T-helper 17 cell (primary cell): ENCODE measurements around the gene KIF6. TPM values are rescaled to one million over a fixed set of nuclear protein-coding genes. Genes with fewer than 3 reads are reported as not detected.
"Not testable (repeated sequence)": the region's sequence is repeated elsewhere in the genome, so short reads cannot be mapped to it uniquely, and the experiment has no call there.

Source experiments
- ATAC-seq: fragments of 150-1000 bp; cut with Tn5 transposase; 2 replicates; pipeline ENCODE4 v1.10.0; 2021; ENCODE audit warnings: mild to moderate bottlenecking, moderate library complexity
- DNase-seq, 3 donors: peaks; one replicate each; pipeline versions ENCODE4 v3.0.0 to v3.0.0-alpha.2; 2020 to 2021
- H3K9me3 ChIP-seq: one replicate; pipeline ENCODE4 v1.7.0; 2013; ENCODE audit warnings: low read length, mild to moderate bottlenecking; ENCODE audit not compliant: control insufficient read depth, poor library complexity, severe bottlenecking
- H3K27ac Mint-ChIP-seq: one replicate; pipeline ENCODE4 v1.8.0; 2022; ENCODE audit warnings: mild to moderate bottlenecking, moderate library complexity, mixed read lengths
- H3K27me3 Mint-ChIP-seq: one replicate; pipeline ENCODE4 v1.8.0; 2022; ENCODE audit warnings: mixed read lengths
- H3K36me3 Mint-ChIP-seq: one replicate; pipeline ENCODE4 v1.8.0; 2022; ENCODE audit warnings: low read depth, mixed read lengths
- H3K4me1 Mint-ChIP-seq: one replicate; pipeline ENCODE4 v1.8.0; 2022; ENCODE audit warnings: mild to moderate bottlenecking, mixed read lengths
- H3K4me3 Mint-ChIP-seq: one replicate; pipeline ENCODE4 v1.8.0; 2022; ENCODE audit warnings: mild to moderate bottlenecking, moderate library complexity, mixed read lengths
- total RNA-seq, 4 donors: library from RNA in 2 of 4; stranded (reverse) in 2 of 4; gene quantifications; one replicate each; pipeline ENCODE4 v1.2.3 and lab custom pipeline; 2022 to 2026

KIF6 gene
- total RNA-seq, 2 donors from 2014 or later: 0.40 TPM; not detected in 1

DNA sequence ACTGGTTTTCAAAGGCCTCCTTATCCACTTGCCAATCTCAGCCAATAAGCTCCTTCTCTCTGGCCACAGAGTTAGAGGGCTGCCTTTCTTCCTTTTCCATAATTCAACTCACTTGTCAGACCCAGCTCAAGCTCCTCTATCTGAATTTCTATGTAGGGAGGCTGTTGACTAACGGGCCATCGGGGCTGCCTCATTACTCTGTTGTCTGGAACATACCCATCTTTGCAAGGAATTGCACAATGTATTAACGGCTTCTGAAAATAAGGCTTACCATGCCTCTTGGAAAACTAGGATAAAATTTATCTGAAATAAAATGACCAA, 28.5 kb upstream of the KIF6 start:
- no peak for DNase-seq
- Mint-ChIP-seq H3K4me3 (no peak overlapping the region), H3K4me1 (no peaks in the 10 kb centered on the region), H3K27me3 (peaks cover 13% of the 10 kb centered on the region), H3K27ac (no peak overlapping the region), H3K36me3 (no peaks in the 10 kb centered on the region)
- no peak for ATAC-seq
- no peaks in the 10 kb centered on the region for H3K9me3 ChIP-seq

GRCh38 chr6:39752835-39753724, 27.9 kb upstream of the KIF6 start:
- H3K27ac Mint-ChIP-seq: no peak overlapping the region
- no peaks in the 10 kb centered on the region for H3K36me3 Mint-ChIP-seq
- peaks cover 13% of the 10 kb centered on the region for H3K27me3 Mint-ChIP-seq
- H3K4me3 Mint-ChIP-seq: no peak overlapping the region
- no peaks in the 10 kb centered on the region for H3K9me3 ChIP-seq
- DNase-seq (no peak), ATAC-seq (no peak)
- H3K4me1 Mint-ChIP-seq: no peaks in the 10 kb centered on the region

GRCh38 chr6:39746795-39747194, 21.6 kb upstream of the KIF6 start:
- no peak overlapping the region for H3K4me3 Mint-ChIP-seq
- no peaks in the 10 kb centered on the region for H3K36me3 Mint-ChIP-seq
- H3K27me3 Mint-ChIP-seq: peaks cover 9% of the 10 kb centered on the region
- H3K9me3 ChIP-seq: no peaks in the 10 kb centered on the region
- no peak for ATAC-seq
- no peak overlapping the region for H3K27ac Mint-ChIP-seq
- DNase-seq: no peak
- H3K4me1 Mint-ChIP-seq: no peaks in the 10 kb centered on the region

DNA sequence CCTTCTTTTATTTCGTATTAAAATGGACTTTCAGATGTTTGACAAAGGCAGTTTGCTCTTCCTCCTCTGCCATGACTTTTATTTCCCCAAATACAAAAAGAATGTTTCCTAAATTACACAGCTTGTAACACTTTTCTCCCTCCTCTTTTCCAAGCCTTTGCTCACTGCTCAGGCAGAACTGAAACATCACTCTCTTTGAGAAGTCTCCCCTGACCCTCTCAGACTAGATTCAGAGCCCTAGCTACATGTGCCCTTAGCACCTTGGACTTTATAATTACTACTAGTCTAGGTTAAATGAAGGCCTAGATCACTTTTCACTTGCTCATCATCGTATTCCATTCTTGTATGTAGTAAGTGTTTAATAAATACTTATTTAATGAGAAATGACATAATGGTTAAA, 8.5 kb upstream of the KIF6 start:
- no peak overlapping the region for H3K27ac Mint-ChIP-seq

DNA sequence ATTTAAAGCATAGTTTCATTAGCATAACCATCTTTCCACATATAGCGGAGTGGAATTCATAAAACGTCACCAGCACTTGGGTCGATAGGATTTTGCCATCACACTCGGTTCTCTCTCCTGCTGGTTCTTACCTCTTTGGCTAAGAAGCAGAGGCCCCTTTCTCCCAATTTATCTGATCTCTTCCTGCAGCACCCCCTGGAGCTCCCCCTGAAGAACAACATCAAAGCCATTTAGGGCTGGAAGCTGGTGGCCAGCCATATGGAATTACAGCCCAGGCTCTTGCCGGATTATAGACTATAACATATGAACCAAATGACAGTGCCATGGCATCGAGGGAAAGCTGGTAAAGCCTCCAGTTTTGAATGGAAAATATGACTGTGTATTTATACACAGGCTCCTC, 6.4 kb upstream of the KIF6 start:
- Mint-ChIP-seq H3K36me3 (no peaks in the 10 kb centered on the region), H3K4me3 (no peak overlapping the region), H3K27ac (no peak overlapping the region), H3K4me1 (no peaks in the 10 kb centered on the region), H3K27me3 (peaks cover 28% of the 10 kb centered on the region)
- DNase-seq (no peak), ATAC-seq (no peak)
- no peaks in the 10 kb centered on the region for H3K9me3 ChIP-seq

More for the DNA sequence above, 8.5 kb upstream of the KIF6 start:
- H3K9me3 ChIP-seq: no peaks in the 10 kb centered on the region
- Mint-ChIP-seq H3K4me3 (no peak overlapping the region), H3K27me3 (peaks cover 28% of the 10 kb centered on the region), H3K4me1 (no peaks in the 10 kb centered on the region), H3K36me3 (no peaks in the 10 kb centered on the region)
- DNase-seq (no peak), ATAC-seq (no peak)

DNA sequence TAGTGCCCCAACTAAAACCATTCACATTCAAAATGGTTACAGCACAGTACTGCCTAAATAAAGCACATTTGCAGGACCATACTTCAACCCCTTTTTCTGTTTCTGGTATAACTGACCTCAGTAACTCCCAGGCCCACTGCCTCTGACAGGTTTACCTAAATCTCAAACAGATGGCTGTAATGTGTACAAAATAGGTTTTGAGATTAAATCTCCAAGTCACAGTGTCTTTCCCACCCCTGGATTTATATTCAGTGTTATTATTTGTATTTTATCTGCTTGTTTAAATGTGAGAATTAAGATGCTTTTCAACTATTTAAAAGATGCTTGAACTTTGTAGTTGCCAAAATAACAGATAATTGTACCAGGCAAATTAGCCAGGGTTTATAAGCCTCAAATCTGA, 4.7 kb upstream of the KIF6 start:
- no peak overlapping the region for H3K4me3 Mint-ChIP-seq
- peaks cover 6% of the 10 kb centered on the region for H3K4me1 Mint-ChIP-seq
- H3K9me3 ChIP-seq: no peaks in the 10 kb centered on the region
- peaks cover 2% of the 10 kb centered on the region for H3K36me3 Mint-ChIP-seq
- no peak overlapping the region for H3K27ac Mint-ChIP-seq
- no peak for ATAC-seq
- peaks cover 23% of the 10 kb centered on the region for H3K27me3 Mint-ChIP-seq
- DNase-seq: no peak

DNA sequence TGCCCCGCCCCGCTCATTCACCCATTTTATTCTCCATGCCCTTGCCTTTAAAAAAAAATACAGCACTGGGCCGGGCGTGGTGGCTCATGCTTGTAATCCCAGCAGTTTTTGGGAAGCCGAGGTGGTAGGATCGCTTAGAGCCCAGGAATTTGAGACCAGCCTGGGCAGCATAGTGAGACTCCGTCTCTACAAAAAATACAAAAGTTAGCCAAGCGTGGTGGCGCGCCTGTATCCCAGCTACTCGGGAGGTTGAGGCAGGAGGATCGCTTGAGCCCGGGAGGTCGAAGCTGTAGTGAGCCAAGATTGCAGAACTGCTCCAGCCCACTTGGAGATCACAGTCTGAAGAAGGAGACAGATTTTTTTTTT, 407 bp upstream of the KIF6 start:
- Mint-ChIP-seq H3K27ac (no peak overlapping the region), H3K4me1 (peaks cover 9% of the 10 kb centered on the region), H3K4me3 (peak overlapping the region; percentile 33), H3K27me3 (peaks cover under 1% of the 10 kb centered on the region), H3K36me3 (peaks cover 2% of the 10 kb centered on the region)
- no peak for ATAC-seq
- no peak for DNase-seq
- H3K9me3 ChIP-seq: no peaks in the 10 kb centered on the region

- not testable (repeated sequence) for DNase-seq, H3K36me3 Mint-ChIP-seq, H3K27me3 Mint-ChIP-seq, H3K4me1 Mint-ChIP-seq, H3K9me3 ChIP-seq, ATAC-seq, H3K27ac Mint-ChIP-seq, H3K4me3 Mint-ChIP-seq
Measured at GRCh38 chr6:39723350-39723749, 1.9 kb downstream of the KIF6 start.

GRCh38 chr6:39714802-39715201, 10.4 kb downstream of the KIF6 start:
- peaks cover 2% of the 10 kb centered on the region for H3K36me3 Mint-ChIP-seq
- ATAC-seq (no peak), DNase-seq (no peak)
- H3K27ac Mint-ChIP-seq: no peak overlapping the region
- no peak overlapping the region for H3K4me3 Mint-ChIP-seq
- no peaks in the 10 kb centered on the region for H3K9me3 ChIP-seq
- H3K27me3 Mint-ChIP-seq: peaks cover 21% of the 10 kb centered on the region
- H3K4me1 Mint-ChIP-seq: no peaks in the 10 kb centered on the region

DNA sequence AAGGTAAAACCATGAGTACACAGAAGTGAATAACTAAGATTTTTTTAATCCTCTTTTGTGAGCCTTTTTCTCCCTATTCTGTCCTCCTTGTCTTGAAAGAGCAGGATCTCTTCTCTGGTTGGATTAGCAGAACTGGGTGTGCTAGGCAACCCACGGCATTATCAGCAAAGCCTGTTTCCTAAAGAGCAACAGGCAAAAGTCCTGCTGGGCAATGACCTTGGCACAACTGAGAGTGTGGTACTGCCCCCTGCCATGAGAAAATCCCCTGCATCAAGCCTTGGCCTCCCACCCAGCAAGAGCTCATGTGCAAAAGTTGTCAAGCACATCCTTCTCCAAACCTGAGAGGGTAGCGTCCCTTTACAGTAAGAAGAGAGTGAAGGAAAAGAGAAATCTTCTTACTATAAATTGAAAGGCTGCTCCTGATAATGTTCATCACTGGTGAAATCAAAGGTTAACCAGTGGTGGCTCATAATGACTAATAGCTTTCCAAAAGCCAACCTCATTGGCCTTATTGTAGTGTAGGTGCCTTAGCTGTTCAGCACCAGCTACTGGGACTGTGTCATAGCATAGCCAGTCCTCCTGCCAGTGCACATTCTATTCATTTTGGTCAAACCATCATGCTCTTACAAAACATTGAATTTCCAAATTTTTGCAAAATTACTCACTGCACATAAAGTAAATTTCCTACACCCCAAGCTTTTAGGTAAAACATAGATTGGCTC, 17.1 kb downstream of the KIF6 start:
- peaks cover 42% of the 10 kb centered on the region for H3K27me3 Mint-ChIP-seq
- no peaks in the 10 kb centered on the region for H3K4me1 Mint-ChIP-seq
- DNase-seq (no peak), ATAC-seq (no peak)
- H3K36me3 Mint-ChIP-seq: peaks cover 2% of the 10 kb centered on the region
- H3K27ac Mint-ChIP-seq: no peak overlapping the region
- H3K9me3 ChIP-seq: no peaks in the 10 kb centered on the region
- no peak overlapping the region for H3K4me3 Mint-ChIP-seq

DNA sequence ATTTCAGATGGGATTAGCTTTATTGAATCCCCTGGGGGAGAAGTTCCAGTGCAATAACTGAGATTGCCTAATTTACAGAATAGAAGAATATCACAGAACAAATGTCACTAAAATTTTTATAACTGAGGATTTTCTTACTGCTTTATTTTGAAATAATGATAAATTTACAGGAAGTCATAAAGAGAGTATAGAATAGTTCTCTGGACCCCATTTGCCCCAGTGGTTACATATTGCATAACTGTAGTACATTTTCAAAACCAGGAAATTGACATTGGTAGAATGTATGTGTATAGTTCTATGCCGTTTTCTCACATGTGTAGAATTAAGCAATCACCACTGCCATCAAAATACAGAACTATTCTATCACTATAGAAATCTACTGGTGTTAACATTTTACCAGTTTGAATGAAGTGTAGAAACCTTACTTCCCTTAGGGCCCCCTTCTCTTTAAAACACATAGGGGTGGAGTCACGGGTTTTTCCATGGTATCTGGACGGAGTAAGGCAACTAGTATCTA, 18.3 kb downstream of the KIF6 start:
- peaks cover 40% of the 10 kb centered on the region for H3K27me3 Mint-ChIP-seq
- H3K27ac Mint-ChIP-seq: no peak overlapping the region
- DNase-seq (no peak), ATAC-seq (no peak)
- H3K9me3 ChIP-seq: no peaks in the 10 kb centered on the region
- no peak overlapping the region for H3K4me3 Mint-ChIP-seq
- H3K4me1 Mint-ChIP-seq: no peaks in the 10 kb centered on the region
- H3K36me3 Mint-ChIP-seq: peaks cover 2% of the 10 kb centered on the region

DNA sequence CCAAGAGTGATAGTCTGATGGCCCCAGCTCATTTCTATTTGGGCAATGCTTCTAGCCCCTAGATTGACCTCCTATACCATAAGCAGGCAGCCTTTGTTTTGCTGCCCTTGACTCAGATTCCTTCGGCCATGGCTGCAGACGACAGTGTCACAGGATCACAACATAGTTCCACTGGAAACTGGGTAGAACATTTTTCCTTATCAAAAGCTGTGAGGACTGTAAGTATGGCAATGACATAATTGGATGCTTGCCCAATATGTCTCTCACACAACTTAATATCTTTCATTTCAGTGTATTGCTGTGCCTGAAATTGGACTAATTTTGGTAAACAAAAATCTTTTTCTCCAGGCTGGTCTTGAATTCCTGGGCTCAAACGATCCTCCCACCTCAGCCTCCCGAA, 22.9 kb downstream of the KIF6 start:
- ATAC-seq: no peak
- H3K4me1 Mint-ChIP-seq: no peaks in the 10 kb centered on the region
- H3K4me3 Mint-ChIP-seq: no peak overlapping the region
- no peaks in the 10 kb centered on the region for H3K36me3 Mint-ChIP-seq
- H3K27me3 Mint-ChIP-seq: peaks cover 14% of the 10 kb centered on the region
- DNase-seq: no peak
- no peak overlapping the region for H3K27ac Mint-ChIP-seq
- H3K9me3 ChIP-seq: no peaks in the 10 kb centered on the region

GRCh38 chr6:39700362-39700761, 24.8 kb downstream of the KIF6 start:
- H3K4me1 Mint-ChIP-seq: no peaks in the 10 kb centered on the region
- no peak overlapping the region for H3K4me3 Mint-ChIP-seq
- peaks cover 8% of the 10 kb centered on the region for H3K27me3 Mint-ChIP-seq
- H3K27ac Mint-ChIP-seq: no peak overlapping the region
- ATAC-seq (no peak), DNase-seq (no peak)
- no peaks in the 10 kb centered on the region for H3K36me3 Mint-ChIP-seq
- no peaks in the 10 kb centered on the region for H3K9me3 ChIP-seq
